ENCODE data around the gene OTOP3.

DNA sequence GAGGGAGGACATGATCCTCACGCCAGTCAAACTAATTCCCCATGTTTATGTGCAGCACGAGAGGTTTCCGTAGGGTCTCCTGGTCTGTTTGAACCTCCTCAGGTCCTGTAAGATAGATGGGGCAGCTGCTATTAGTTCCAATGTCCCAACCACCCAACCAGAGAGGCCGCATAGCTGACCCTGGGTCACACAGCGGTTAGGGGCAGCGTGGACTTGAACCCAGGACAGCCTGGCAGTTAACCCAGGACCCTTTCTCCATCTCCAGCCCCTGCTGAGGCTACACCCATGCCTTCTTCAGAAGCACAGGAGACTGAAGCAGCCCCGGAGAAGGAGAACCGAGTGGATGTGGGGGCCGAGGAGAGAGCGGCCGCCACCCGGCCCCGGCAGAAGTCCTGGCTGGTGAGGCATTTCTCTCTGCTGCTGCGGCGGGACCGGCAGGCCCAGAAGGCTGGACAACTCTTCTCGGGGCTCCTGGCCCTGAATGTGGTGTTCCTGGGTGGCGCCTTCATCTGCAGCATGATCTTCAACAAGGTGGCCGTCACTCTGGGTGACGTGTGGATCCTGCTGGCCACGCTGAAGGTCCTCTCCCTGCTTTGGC lies 5.5 kb downstream of the OTOP3 start:
- TF ChIP-seq, protein P1, sequence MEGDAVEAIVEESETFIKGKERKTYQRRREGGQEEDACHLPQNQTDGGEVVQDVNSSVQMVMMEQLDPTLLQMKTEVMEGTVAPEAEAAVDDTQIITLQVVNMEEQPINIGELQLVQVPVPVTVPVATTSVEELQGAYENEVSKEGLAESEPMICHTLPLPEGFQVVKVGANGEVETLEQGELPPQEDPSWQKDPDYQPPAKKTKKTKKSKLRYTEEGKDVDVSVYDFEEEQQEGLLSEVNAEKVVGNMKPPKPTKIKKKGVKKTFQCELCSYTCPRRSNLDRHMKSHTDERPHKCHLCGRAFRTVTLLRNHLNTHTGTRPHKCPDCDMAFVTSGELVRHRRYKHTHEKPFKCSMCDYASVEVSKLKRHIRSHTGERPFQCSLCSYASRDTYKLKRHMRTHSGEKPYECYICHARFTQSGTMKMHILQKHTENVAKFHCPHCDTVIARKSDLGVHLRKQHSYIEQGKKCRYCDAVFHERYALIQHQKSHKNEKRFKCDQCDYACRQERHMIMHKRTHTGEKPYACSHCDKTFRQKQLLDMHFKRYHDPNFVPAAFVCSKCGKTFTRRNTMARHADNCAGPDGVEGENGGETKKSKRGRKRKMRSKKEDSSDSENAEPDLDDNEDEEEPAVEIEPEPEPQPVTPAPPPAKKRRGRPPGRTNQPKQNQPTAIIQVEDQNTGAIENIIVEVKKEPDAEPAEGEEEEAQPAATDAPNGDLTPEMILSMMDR (conservative IDR thresholded peaks at IDR 0.05 in 1 of 2, IDR thresholded peaks at IDR 0.05 in 1 of 2; ENCODE audit: extremely low read depth in 1 of 2, insufficient read depth in 1 of 2, low read depth in 1 of 2, low read length in 2 of 2), result no peak
- TF ChIP-seq EZH2 (IDR thresholded peaks at IDR 0.05; ENCODE audit: borderline replicate concordance, low read length), result no peak
